LoVo (cell line): ENCODE results near the gene FATE1.

Source experiments
- DNase-seq: peaks from one replicate; pipeline ENCODE4 v3.0.0-alpha.2; 2016; ENCODE audit warnings: low spot score

Gene FATE1

GRCh38 chrX:151743651-151744470, 28.0 kb downstream of the FATE1 start:
- no peak for DNase-seq

GRCh38 chrX:151745651-151746050, 29.8 kb downstream of the FATE1 start:
- DNase-seq = no peak

GRCh38 chrX:151746502-151746901, 30.7 kb downstream of the FATE1 start:
- no peak for DNase-seq

GRCh38 chrX:151750511-151750910, 34.7 kb downstream of the FATE1 start:
- no peak for DNase-seq

- DNase-seq = no peak
These were observed 37.0 kb downstream of the FATE1 start for GRCh38 chrX:151752847-151753246.

- DNase-seq = peak; percentile 39
These were observed 37.6 kb downstream of the FATE1 start for GRCh38 chrX:151753313-151754046.

GRCh38 chrX:151754047-151754429, 38.2 kb downstream of the FATE1 start:
- DNase-seq = peak; percentile 1

GRCh38 chrX:151754641-151755215, 38.9 kb downstream of the FATE1 start:
- no peak for DNase-seq

- DNase-seq = no peak
These were observed 43.3 kb downstream of the FATE1 start for GRCh38 chrX:151759041-151759708.

GRCh38 chrX:151762802-151763201, 47.0 kb downstream of the FATE1 start:
- no peak for DNase-seq

- DNase-seq = no peak
These were observed 47.9 kb downstream of the FATE1 start for GRCh38 chrX:151763711-151764110.

- DNase-seq = no peak
These were observed 49.2 kb downstream of the FATE1 start for GRCh38 chrX:151765026-151765425.

GRCh38 chrX:151771726-151772125, 55.9 kb downstream of the FATE1 start:
- no peak for DNase-seq
